ENCODE measurements around the gene STAC.
A peak's percentile ranks its signal among the peaks of the same experiment; 100 is the strongest.

Gene STAC

GRCh38 chr3:36380221-36381031 lies at the start of gene STAC:
Gene STAC, plus strand, starts transcription at chr3:36380504. Its CDS starts 140 bp downstream, at chr3:36380644.
- Histone ChIP-seq H3K9me3 (ENCODE audit: control insufficient read depth in 1 of 2, low read length in 2 of 2) (no peaks in the 10 kb centered on the region), H3K4me1 (ENCODE audit: control insufficient read depth in 1 of 2, insufficient read depth in 2 of 2, low read length in 2 of 2) (peaks cover 0 to 10% of the 10 kb centered on the region in 2 donors), H3K36me3 (ENCODE audit: control insufficient read depth in 1 of 2, insufficient read depth in 2 of 2, low read length in 2 of 2) (no peaks in the 10 kb centered on the region), H3K27me3 (ENCODE audit: low read depth, low read length) (no peaks in the 10 kb centered on the region), H3K4me3 (ENCODE audit: low read depth in 1 of 2, low read length in 2 of 2) (peak within 1 kb of the TSS; percentile 42 to 70), H3K27ac (ENCODE audit: low read length) (no peak within 1 kb of the TSS)

- Histone ChIP-seq H3K4me1 (ENCODE audit: control insufficient read depth in 1 of 2, insufficient read depth in 2 of 2, low read length in 2 of 2) (no peaks in the 10 kb centered on the region), H3K36me3 (ENCODE audit: control insufficient read depth in 1 of 2, insufficient read depth in 2 of 2, low read length in 2 of 2) (no peaks in the 10 kb centered on the region), H3K9me3 (ENCODE audit: control insufficient read depth in 1 of 2, low read length in 2 of 2) (no peaks in the 10 kb centered on the region), H3K27me3 (ENCODE audit: low read depth, low read length) (no peaks in the 10 kb centered on the region), H3K4me3 (ENCODE audit: low read depth in 1 of 2, low read length in 2 of 2) (no peak overlapping the region), H3K27ac (ENCODE audit: low read length) (no peak overlapping the region)
These were observed 48.2 kb upstream of the STAC start for GRCh38 chr3:36332139-36332538.

GRCh38 chr3:36362216-36362615 lies 18.1 kb upstream of the STAC start:
- Histone ChIP-seq H3K27ac (ENCODE audit: low read length) (no peak overlapping the region), H3K27me3 (ENCODE audit: low read depth, low read length) (no peaks in the 10 kb centered on the region), H3K9me3 (ENCODE audit: control insufficient read depth in 1 of 2, low read length in 2 of 2) (no peaks in the 10 kb centered on the region), H3K4me3 (ENCODE audit: low read depth in 1 of 2, low read length in 2 of 2) (no peak overlapping the region), H3K36me3 (ENCODE audit: control insufficient read depth in 1 of 2, insufficient read depth in 2 of 2, low read length in 2 of 2) (no peaks in the 10 kb centered on the region), H3K4me1 (ENCODE audit: control insufficient read depth in 1 of 2, insufficient read depth in 2 of 2, low read length in 2 of 2) (no peaks in the 10 kb centered on the region)

GRCh38 chr3:36362973-36363372 lies 17.3 kb upstream of the STAC start:
- Histone ChIP-seq H3K4me1 (ENCODE audit: control insufficient read depth in 1 of 2, insufficient read depth in 2 of 2, low read length in 2 of 2) (no peaks in the 10 kb centered on the region), H3K27me3 (ENCODE audit: low read depth, low read length) (no peaks in the 10 kb centered on the region), H3K36me3 (ENCODE audit: control insufficient read depth in 1 of 2, insufficient read depth in 2 of 2, low read length in 2 of 2) (no peaks in the 10 kb centered on the region), H3K27ac (ENCODE audit: low read length) (no peak overlapping the region), H3K4me3 (ENCODE audit: low read depth in 1 of 2, low read length in 2 of 2) (no peak overlapping the region), H3K9me3 (ENCODE audit: control insufficient read depth in 1 of 2, low read length in 2 of 2) (no peaks in the 10 kb centered on the region)

- H3K27ac ChIP-seq (ENCODE audit: low read length): no peak overlapping the region
- H3K36me3 ChIP-seq (ENCODE audit: control insufficient read depth in 1 of 2, insufficient read depth in 2 of 2, low read length in 2 of 2): no peaks in the 10 kb centered on the region
- H3K27me3 ChIP-seq (ENCODE audit: low read depth, low read length): no peaks in the 10 kb centered on the region
- H3K4me1 ChIP-seq (ENCODE audit: control insufficient read depth in 1 of 2, insufficient read depth in 2 of 2, low read length in 2 of 2): no peaks in the 10 kb centered on the region
- no peaks in the 10 kb centered on the region for H3K9me3 ChIP-seq (ENCODE audit: control insufficient read depth in 1 of 2, low read length in 2 of 2)
- no peak overlapping the region for H3K4me3 ChIP-seq (ENCODE audit: low read depth in 1 of 2, low read length in 2 of 2)
These were observed 16.0 kb upstream of the STAC start for GRCh38 chr3:36364260-36364659.

GRCh38 chr3:36365829-36366228 lies 14.5 kb upstream of the STAC start:
- Histone ChIP-seq H3K27me3 (ENCODE audit: low read depth, low read length) (no peaks in the 10 kb centered on the region), H3K36me3 (ENCODE audit: control insufficient read depth in 1 of 2, insufficient read depth in 2 of 2, low read length in 2 of 2) (no peaks in the 10 kb centered on the region), H3K4me1 (ENCODE audit: control insufficient read depth in 1 of 2, insufficient read depth in 2 of 2, low read length in 2 of 2) (no peaks in the 10 kb centered on the region), H3K27ac (ENCODE audit: low read length) (no peak overlapping the region), H3K4me3 (ENCODE audit: low read depth in 1 of 2, low read length in 2 of 2) (no peak overlapping the region), H3K9me3 (ENCODE audit: control insufficient read depth in 1 of 2, low read length in 2 of 2) (no peaks in the 10 kb centered on the region)

GRCh38 chr3:36366308-36366707 lies 14.0 kb upstream of the STAC start:
- no peaks in the 10 kb centered on the region for H3K27me3 ChIP-seq (ENCODE audit: low read depth, low read length)
- no peaks in the 10 kb centered on the region for H3K9me3 ChIP-seq (ENCODE audit: control insufficient read depth in 1 of 2, low read length in 2 of 2)
- H3K4me1 ChIP-seq (ENCODE audit: control insufficient read depth in 1 of 2, insufficient read depth in 2 of 2, low read length in 2 of 2): no peaks in the 10 kb centered on the region
- no peaks in the 10 kb centered on the region for H3K36me3 ChIP-seq (ENCODE audit: control insufficient read depth in 1 of 2, insufficient read depth in 2 of 2, low read length in 2 of 2)
- no peak overlapping the region for H3K4me3 ChIP-seq (ENCODE audit: low read depth in 1 of 2, low read length in 2 of 2)
- H3K27ac ChIP-seq (ENCODE audit: low read length): no peak overlapping the region

- H3K27ac ChIP-seq (ENCODE audit: low read length): no peak overlapping the region
- no peaks in the 10 kb centered on the region for H3K27me3 ChIP-seq (ENCODE audit: low read depth, low read length)
- H3K36me3 ChIP-seq (ENCODE audit: control insufficient read depth in 1 of 2, insufficient read depth in 2 of 2, low read length in 2 of 2): no peaks in the 10 kb centered on the region
- H3K9me3 ChIP-seq (ENCODE audit: control insufficient read depth in 1 of 2, low read length in 2 of 2): no peaks in the 10 kb centered on the region
- no peaks in the 10 kb centered on the region for H3K4me1 ChIP-seq (ENCODE audit: control insufficient read depth in 1 of 2, insufficient read depth in 2 of 2, low read length in 2 of 2)
- H3K4me3 ChIP-seq (ENCODE audit: low read depth in 1 of 2, low read length in 2 of 2): no peak overlapping the region
These were observed 12.3 kb upstream of the STAC start for GRCh38 chr3:36367912-36368573.

GRCh38 chr3:36372534-36372935 lies 7.8 kb upstream of the STAC start:
- Histone ChIP-seq H3K9me3 (ENCODE audit: control insufficient read depth in 1 of 2, low read length in 2 of 2) (no peaks in the 10 kb centered on the region), H3K27ac (ENCODE audit: low read length) (no peak overlapping the region), H3K4me3 (ENCODE audit: low read depth in 1 of 2, low read length in 2 of 2) (no peak overlapping the region), H3K4me1 (ENCODE audit: control insufficient read depth in 1 of 2, insufficient read depth in 2 of 2, low read length in 2 of 2) (peaks cover 0 to 7% of the 10 kb centered on the region in 2 donors), H3K27me3 (ENCODE audit: low read depth, low read length) (no peaks in the 10 kb centered on the region), H3K36me3 (ENCODE audit: control insufficient read depth in 1 of 2, insufficient read depth in 2 of 2, low read length in 2 of 2) (no peaks in the 10 kb centered on the region)

GRCh38 chr3:36373084-36373483 lies 7.2 kb upstream of the STAC start:
- Histone ChIP-seq H3K4me3 (ENCODE audit: low read depth in 1 of 2, low read length in 2 of 2) (no peak overlapping the region), H3K27ac (ENCODE audit: low read length) (no peak overlapping the region), H3K36me3 (ENCODE audit: control insufficient read depth in 1 of 2, insufficient read depth in 2 of 2, low read length in 2 of 2) (no peaks in the 10 kb centered on the region), H3K4me1 (ENCODE audit: control insufficient read depth in 1 of 2, insufficient read depth in 2 of 2, low read length in 2 of 2) (peaks cover 0 to 7% of the 10 kb centered on the region in 2 donors), H3K9me3 (ENCODE audit: control insufficient read depth in 1 of 2, low read length in 2 of 2) (no peaks in the 10 kb centered on the region), H3K27me3 (ENCODE audit: low read depth, low read length) (no peaks in the 10 kb centered on the region)

- Histone ChIP-seq H3K27ac (ENCODE audit: low read length) (no peak overlapping the region), H3K4me1 (ENCODE audit: control insufficient read depth in 1 of 2, insufficient read depth in 2 of 2, low read length in 2 of 2) (peaks cover 0 to 7% of the 10 kb centered on the region in 2 donors), H3K4me3 (ENCODE audit: low read depth in 1 of 2, low read length in 2 of 2) (no peak overlapping the region), H3K27me3 (ENCODE audit: low read depth, low read length) (no peaks in the 10 kb centered on the region), H3K36me3 (ENCODE audit: control insufficient read depth in 1 of 2, insufficient read depth in 2 of 2, low read length in 2 of 2) (no peaks in the 10 kb centered on the region), H3K9me3 (ENCODE audit: control insufficient read depth in 1 of 2, low read length in 2 of 2) (no peaks in the 10 kb centered on the region)
These were observed 6.6 kb upstream of the STAC start for GRCh38 chr3:36373666-36374065.
